Measurements from ENCODE around the gene CTR9.

The CTR9 gene

DNA sequence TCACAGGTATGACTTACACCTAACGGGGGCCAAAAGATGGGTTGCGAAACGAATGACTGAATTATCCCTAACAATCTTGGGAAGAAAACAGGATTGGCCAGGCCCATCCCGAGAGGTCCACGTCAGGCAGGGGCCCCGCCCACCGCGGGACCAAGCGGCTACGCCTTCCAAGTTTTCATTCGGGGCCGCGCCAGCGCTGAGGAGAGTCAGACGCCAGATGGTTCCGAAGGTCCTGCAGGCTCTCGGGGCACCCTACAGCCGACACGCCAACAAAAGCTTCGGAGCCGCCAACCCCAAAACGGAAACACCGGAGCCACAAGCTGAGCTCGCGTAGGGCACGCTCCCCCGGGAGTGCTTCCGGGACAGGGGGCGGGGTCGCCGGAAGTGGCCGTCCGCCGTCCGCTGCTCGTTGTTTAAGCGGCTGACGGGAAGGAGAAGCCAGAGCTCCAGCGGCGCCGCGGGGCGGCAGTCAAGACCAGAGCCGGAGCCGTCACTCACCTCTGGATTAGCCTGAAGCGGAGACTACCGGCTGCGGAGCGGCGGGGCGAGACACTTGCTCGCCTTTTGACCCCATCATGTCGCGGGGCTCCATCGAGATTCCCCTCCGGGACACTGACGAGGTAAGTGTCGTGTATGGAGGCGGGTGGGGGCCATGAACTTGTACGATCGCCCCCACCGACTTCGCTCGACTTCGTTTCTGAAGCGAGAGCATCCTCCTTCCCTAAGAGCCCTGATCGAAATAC lies at the start of gene CTR9:
Gene CTR9 (plus strand): TSS at position 409 of the 743 bp plus-strand sequence. CDS start 167 bp downstream, at position 576.
- H3K4me3 ChIP-seq (ENCODE audit: insufficient read length, low read depth) = peak within 1 kb of the TSS; percentile 80
- H3K9me3 ChIP-seq (ENCODE audit: insufficient read depth, low read length) = no peaks in the 10 kb centered on the region
- TF ChIP-seq ZNF274 (IDR thresholded peaks at IDR 0.05; ENCODE audit: low read depth, low read length) (no peak), SUZ12 (IDR thresholded peaks at IDR 0.05; ENCODE audit: extremely low read depth, insufficient read depth, insufficient read length) (no peak), YY1 (IDR thresholded peaks at IDR 0.05; ENCODE audit: insufficient read depth, insufficient read length) (no peak)
- no peaks in the 10 kb centered on the region for H3K27me3 ChIP-seq (ENCODE audit: insufficient read depth, insufficient read length)
- no peaks in the 10 kb centered on the region for H3K4me1 ChIP-seq (ENCODE audit: insufficient read depth, insufficient read length)
- peak within 1 kb of the TSS; percentile 92 for H3K9ac ChIP-seq (ENCODE audit: insufficient read length, low read depth)
- peak; percentile 85 for DNase-seq (ENCODE audit: low read depth, low spot score)
- H3K36me3 ChIP-seq (ENCODE audit: insufficient read depth, insufficient read length, low read length) = peaks cover 33% of the 10 kb centered on the region

DNA sequence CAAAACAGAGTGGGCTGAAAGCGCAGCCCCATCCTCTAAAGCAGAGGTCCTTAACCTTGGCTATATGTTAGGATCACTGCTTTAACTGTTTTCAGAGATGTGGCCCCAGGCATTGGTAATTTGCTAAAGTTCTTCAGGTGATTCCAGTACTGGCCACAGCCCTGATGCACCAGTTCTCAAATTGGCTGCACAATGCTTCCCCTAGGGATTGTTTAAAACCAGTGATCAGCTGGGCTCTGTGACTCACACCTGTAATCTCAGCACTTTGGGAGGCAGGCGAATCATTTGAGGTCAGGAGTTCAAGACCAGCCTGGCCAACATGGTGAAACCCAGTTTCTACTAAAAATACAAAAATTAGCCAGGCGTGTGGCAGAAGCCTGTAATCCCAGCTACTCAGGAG lies 49.1 kb upstream of the CTR9 start:
- H3K27me3 ChIP-seq (ENCODE audit: insufficient read depth, insufficient read length) = no peaks in the 10 kb centered on the region
- DNase-seq (ENCODE audit: low read depth, low spot score) = no peak
- no peak overlapping the region for H3K4me3 ChIP-seq (ENCODE audit: insufficient read length, low read depth)
- TF ChIP-seq SUZ12 (IDR thresholded peaks at IDR 0.05; ENCODE audit: extremely low read depth, insufficient read depth, insufficient read length) = no peak
- no peak for TF ChIP-seq YY1 (IDR thresholded peaks at IDR 0.05; ENCODE audit: insufficient read depth, insufficient read length)
- TF ChIP-seq ZNF274 (IDR thresholded peaks at IDR 0.05; ENCODE audit: low read depth, low read length) = no peak
- H3K4me1 ChIP-seq (ENCODE audit: insufficient read depth, insufficient read length) = no peaks in the 10 kb centered on the region
- H3K9ac ChIP-seq (ENCODE audit: insufficient read length, low read depth) = no peak overlapping the region
- no peaks in the 10 kb centered on the region for H3K36me3 ChIP-seq (ENCODE audit: insufficient read depth, insufficient read length, low read length)
- H3K9me3 ChIP-seq (ENCODE audit: insufficient read depth, low read length) = peaks cover 7% of the 10 kb centered on the region; the same call in 1 of the 2 replicates

DNA sequence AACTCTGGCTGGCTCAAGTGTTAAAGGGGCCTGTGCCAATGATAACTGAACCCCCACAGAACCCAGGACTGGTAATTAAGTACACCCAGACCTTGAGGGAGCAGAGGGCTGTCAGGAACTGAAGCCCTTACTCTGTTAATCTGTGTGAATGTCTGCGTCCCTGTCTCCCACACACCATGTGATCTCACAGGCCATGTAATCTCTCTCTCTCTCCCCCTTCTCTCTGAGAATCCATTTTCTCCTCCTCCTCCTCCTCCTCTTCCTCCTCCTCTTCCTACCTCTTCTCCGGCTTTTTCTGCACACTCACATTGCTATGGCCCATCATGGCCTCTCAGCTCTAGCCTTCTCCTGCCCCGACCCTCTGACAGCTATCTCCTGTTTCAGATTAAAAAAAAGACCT lies 42.9 kb upstream of the CTR9 start:
- Histone ChIP-seq H3K9ac (ENCODE audit: insufficient read length, low read depth) (no peak overlapping the region), H3K9me3 (ENCODE audit: insufficient read depth, low read length) (no peaks in the 10 kb centered on the region), H3K4me3 (ENCODE audit: insufficient read length, low read depth) (no peak overlapping the region), H3K27me3 (ENCODE audit: insufficient read depth, insufficient read length) (no peaks in the 10 kb centered on the region), H3K4me1 (ENCODE audit: insufficient read depth, insufficient read length) (no peaks in the 10 kb centered on the region), H3K36me3 (ENCODE audit: insufficient read depth, insufficient read length, low read length) (no peaks in the 10 kb centered on the region)
- TF ChIP-seq YY1 (IDR thresholded peaks at IDR 0.05; ENCODE audit: insufficient read depth, insufficient read length) = no peak
- TF ChIP-seq ZNF274 (IDR thresholded peaks at IDR 0.05; ENCODE audit: low read depth, low read length) = no peak
- no peak for TF ChIP-seq SUZ12 (IDR thresholded peaks at IDR 0.05; ENCODE audit: extremely low read depth, insufficient read depth, insufficient read length)
- no peak for DNase-seq (ENCODE audit: low read depth, low spot score)

DNA sequence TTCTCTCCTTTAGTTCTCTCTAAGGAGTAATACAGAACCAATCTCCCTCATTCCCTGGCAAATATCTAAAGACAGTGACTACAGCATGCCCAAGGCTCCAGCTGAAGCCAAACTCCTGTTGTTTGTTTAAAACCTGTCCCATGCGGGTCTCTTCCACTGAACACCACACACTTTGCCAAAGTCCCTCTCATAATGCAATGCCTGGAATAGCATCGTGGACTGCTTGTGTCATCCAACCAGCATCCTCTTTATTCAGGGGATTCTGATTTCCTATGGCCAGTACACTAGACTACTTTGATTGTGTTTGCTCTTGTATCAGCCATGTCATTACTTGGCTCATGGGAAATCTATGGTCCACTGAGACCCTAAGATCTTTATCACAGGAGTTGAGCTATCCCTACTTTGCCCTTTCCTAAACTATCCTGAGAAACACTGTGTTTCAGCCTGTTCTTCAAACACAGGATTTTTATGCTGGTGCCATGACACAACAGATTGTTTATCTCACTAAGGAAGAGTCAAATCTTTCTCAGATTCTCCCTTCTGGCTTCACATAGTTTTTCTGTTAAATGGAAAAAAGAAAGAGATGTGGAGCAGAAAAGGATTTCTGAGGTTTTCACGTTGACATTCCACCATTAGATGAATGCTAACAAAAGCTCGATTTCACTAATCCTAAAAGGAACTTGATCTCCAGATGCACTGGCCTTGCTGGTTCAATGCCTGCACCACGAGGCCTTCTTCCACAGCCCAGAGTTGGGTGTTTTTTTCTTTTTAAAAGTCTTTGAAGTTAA lies 41.6 kb upstream of the CTR9 start:
- no peak for DNase-seq (ENCODE audit: low read depth, low spot score)
- Histone ChIP-seq H3K9me3 (ENCODE audit: insufficient read depth, low read length) (no peaks in the 10 kb centered on the region), H3K36me3 (ENCODE audit: insufficient read depth, insufficient read length, low read length) (no peaks in the 10 kb centered on the region), H3K9ac (ENCODE audit: insufficient read length, low read depth) (no peak overlapping the region), H3K4me1 (ENCODE audit: insufficient read depth, insufficient read length) (no peaks in the 10 kb centered on the region), H3K4me3 (ENCODE audit: insufficient read length, low read depth) (no peak overlapping the region), H3K27me3 (ENCODE audit: insufficient read depth, insufficient read length) (no peaks in the 10 kb centered on the region)
- no peak for TF ChIP-seq ZNF274 (IDR thresholded peaks at IDR 0.05; ENCODE audit: low read depth, low read length)
- TF ChIP-seq SUZ12 (IDR thresholded peaks at IDR 0.05; ENCODE audit: extremely low read depth, insufficient read depth, insufficient read length) = no peak
- no peak for TF ChIP-seq YY1 (IDR thresholded peaks at IDR 0.05; ENCODE audit: insufficient read depth, insufficient read length)

DNA sequence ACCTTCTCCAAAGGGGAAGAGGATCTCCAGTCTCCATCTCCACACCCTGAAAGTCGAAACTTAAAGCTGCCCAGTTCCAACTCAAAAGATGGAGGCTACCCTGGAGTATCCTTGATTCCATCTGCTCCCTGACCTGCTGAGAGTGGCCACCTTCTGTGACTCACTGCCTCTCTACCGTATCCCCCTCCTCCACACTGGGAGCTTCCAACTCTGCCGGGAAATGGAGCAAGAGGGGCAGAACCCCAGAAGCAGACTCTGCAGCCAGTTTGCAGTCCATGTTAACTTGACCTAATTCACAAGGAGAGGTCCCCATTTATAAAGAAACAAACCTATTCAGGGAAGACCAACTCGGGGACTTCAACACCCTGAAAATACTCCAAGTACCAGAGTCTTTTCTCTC lies 35.5 kb upstream of the CTR9 start:
- no peak for TF ChIP-seq ZNF274 (IDR thresholded peaks at IDR 0.05; ENCODE audit: low read depth, low read length)
- TF ChIP-seq SUZ12 (IDR thresholded peaks at IDR 0.05; ENCODE audit: extremely low read depth, insufficient read depth, insufficient read length) = no peak
- TF ChIP-seq YY1 (IDR thresholded peaks at IDR 0.05; ENCODE audit: insufficient read depth, insufficient read length) = no peak
- H3K27me3 ChIP-seq (ENCODE audit: insufficient read depth, insufficient read length) = no peaks in the 10 kb centered on the region
- H3K36me3 ChIP-seq (ENCODE audit: insufficient read depth, insufficient read length, low read length) = no peaks in the 10 kb centered on the region
- DNase-seq (ENCODE audit: low read depth, low spot score) = no peak
- H3K9ac ChIP-seq (ENCODE audit: insufficient read length, low read depth) = no peak overlapping the region
- H3K4me3 ChIP-seq (ENCODE audit: insufficient read length, low read depth) = no peak overlapping the region
- H3K9me3 ChIP-seq (ENCODE audit: insufficient read depth, low read length) = no peaks in the 10 kb centered on the region; the same call in 1 of the 2 replicates
- no peaks in the 10 kb centered on the region for H3K4me1 ChIP-seq (ENCODE audit: insufficient read depth, insufficient read length)

DNA sequence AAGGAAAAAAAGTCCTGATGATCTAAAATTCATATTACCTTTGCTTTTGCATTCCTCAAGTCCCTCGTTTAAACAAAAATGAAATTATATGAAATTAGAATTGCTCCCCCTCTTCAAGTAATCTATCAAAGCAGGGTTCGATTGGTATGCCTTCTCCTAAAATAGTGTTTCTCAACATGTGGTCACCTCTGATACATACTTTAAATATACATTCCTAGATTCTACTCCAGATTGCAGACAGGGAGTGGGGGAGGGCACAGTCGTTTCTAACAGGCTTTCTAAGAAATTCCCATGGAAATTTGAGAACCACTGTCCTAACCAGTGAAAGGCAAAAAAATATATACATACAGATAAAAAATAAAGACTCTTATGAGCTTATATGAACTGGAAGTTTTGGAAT lies 34.9 kb upstream of the CTR9 start:
- no peak for TF ChIP-seq YY1 (IDR thresholded peaks at IDR 0.05; ENCODE audit: insufficient read depth, insufficient read length)
- no peak for TF ChIP-seq ZNF274 (IDR thresholded peaks at IDR 0.05; ENCODE audit: low read depth, low read length)
- TF ChIP-seq SUZ12 (IDR thresholded peaks at IDR 0.05; ENCODE audit: extremely low read depth, insufficient read depth, insufficient read length) = no peak
- H3K4me3 ChIP-seq (ENCODE audit: insufficient read length, low read depth) = no peak overlapping the region
- no peaks in the 10 kb centered on the region for H3K4me1 ChIP-seq (ENCODE audit: insufficient read depth, insufficient read length)
- H3K9me3 ChIP-seq (ENCODE audit: insufficient read depth, low read length) = no peaks in the 10 kb centered on the region; the same call in 1 of the 2 replicates
- H3K27me3 ChIP-seq (ENCODE audit: insufficient read depth, insufficient read length) = no peaks in the 10 kb centered on the region
- H3K36me3 ChIP-seq (ENCODE audit: insufficient read depth, insufficient read length, low read length) = no peaks in the 10 kb centered on the region
- no peak overlapping the region for H3K9ac ChIP-seq (ENCODE audit: insufficient read length, low read depth)
- DNase-seq (ENCODE audit: low read depth, low spot score) = no peak
